GM12891 (cell line): ENCODE results near the gene DOCK4.

Source experiments
- POLR2AphosphoS5 ChIP-seq: IDR thresholded peaks from 2 replicates; pipeline ENCODE4 v1.6.1; 2011; ENCODE audit warnings: low read depth, low read length, control low read depth
- TAF1 ChIP-seq: IDR thresholded peaks from 2 replicates; pipeline ENCODE4 v1.6.1; 2011; ENCODE audit warnings: low read depth, low read length, control low read depth

- TF ChIP-seq POLR2AphosphoS5 (no peak), TAF1 (no peak)
These were observed 37.3 kb downstream of the DOCK4 start for GRCh38 chr7:112168915-112169314.
